Fibroblast of mammary gland (primary cell): ENCODE results near the gene VSIG8.

ENCODE experiments used
- DNase-seq: peaks from one replicate; pipeline ENCODE4 v3.0.0-alpha.2; 2010; ENCODE audit warnings: low read depth
- H3K4me3 ChIP-seq: 2 replicates; pipeline ENCODE4 v1.5.1; 2011; ENCODE audit warnings: low read depth, mild to moderate bottlenecking, low read length, moderate library complexity; ENCODE audit not compliant: control insufficient read depth
- CTCF ChIP-seq: conservative IDR thresholded peaks from 2 replicates; pipeline ENCODE4 v1.5.1; 2011; ENCODE audit warnings: low read depth, low read length, inconsistent platforms; ENCODE audit not compliant: control insufficient read depth, insufficient read depth

Gene VSIG8

GRCh38 chr1:159845751-159846629 lies 16.5 kb downstream of the VSIG8 start:
- DNase-seq, result no peak
- no peak overlapping the region for H3K4me3 ChIP-seq
- TF ChIP-seq CTCF, result no peak

- no peak overlapping the region for H3K4me3 ChIP-seq
- no peak for DNase-seq
- no peak for TF ChIP-seq CTCF
Observed at GRCh38 chr1:159843459-159843858, 19.0 kb downstream of the VSIG8 start.

- H3K4me3 ChIP-seq, result no peak overlapping the region
- no peak for DNase-seq
- TF ChIP-seq CTCF, result no peak
Observed at GRCh38 chr1:159841749-159842148, 20.7 kb downstream of the VSIG8 start.

GRCh38 chr1:159839116-159839849 lies 23.2 kb downstream of the VSIG8 start:
- DNase-seq, result no peak
- H3K4me3 ChIP-seq, result no peak overlapping the region
- TF ChIP-seq CTCF, result no peak

GRCh38 chr1:159838715-159839114 lies 23.7 kb downstream of the VSIG8 start:
- H3K4me3 ChIP-seq, result no peak overlapping the region
- no peak for DNase-seq
- no peak for TF ChIP-seq CTCF

GRCh38 chr1:159835862-159836525 lies 26.5 kb downstream of the VSIG8 start:
- no peak overlapping the region for H3K4me3 ChIP-seq
- peak; percentile 32 for DNase-seq
- peak; percentile 19 for TF ChIP-seq CTCF
